ENCODE results near the gene SHISA4.

SHISA4 gene

GRCh38 chr1:201895913-201896807 lies 7.5 kb downstream of the SHISA4 start:
- no peaks in the 10 kb centered on the region for H3K9me3 ChIP-seq
- TF ChIP-seq CTCF (IDR thresholded peaks at IDR 0.05) = peak; percentile 71
- no peak overlapping the region for H3K4me3 ChIP-seq (ENCODE audit: low read depth in 1 of 2, low read length in 1 of 2)
- no peak overlapping the region for H3K27ac ChIP-seq
- H3K4me1 ChIP-seq (ENCODE audit: control insufficient read depth in 1 of 2, insufficient read depth in 1 of 2, low read depth in 1 of 2, low read length in 1 of 2) = peaks cover 3 to 5% of the 10 kb centered on the region in 2 experiments
- H3K36me3 ChIP-seq = no peaks in the 10 kb centered on the region
- peaks cover 24% of the 10 kb centered on the region for H3K27me3 ChIP-seq

- Histone ChIP-seq H3K4me3 (ENCODE audit: low read depth in 1 of 2, low read length in 1 of 2) (no peak overlapping the region), H3K36me3 (no peaks in the 10 kb centered on the region), H3K27ac (no peak overlapping the region), H3K9me3 (no peaks in the 10 kb centered on the region), H3K27me3 (peaks cover 16% of the 10 kb centered on the region), H3K4me1 (ENCODE audit: control insufficient read depth in 1 of 2, insufficient read depth in 1 of 2, low read depth in 1 of 2, low read length in 1 of 2) (peaks cover 3 to 5% of the 10 kb centered on the region in 2 experiments)
- TF ChIP-seq CTCF (IDR thresholded peaks at IDR 0.05) = no peak
These were observed 8.3 kb downstream of the SHISA4 start for GRCh38 chr1:201896951-201897391.

- Histone ChIP-seq H3K27ac (no peak overlapping the region), H3K4me1 (ENCODE audit: control insufficient read depth in 1 of 2, insufficient read depth in 1 of 2, low read depth in 1 of 2, low read length in 1 of 2) (peaks cover 3 to 5% of the 10 kb centered on the region in 2 experiments), H3K36me3 (no peaks in the 10 kb centered on the region), H3K9me3 (no peaks in the 10 kb centered on the region), H3K27me3 (peaks cover 8% of the 10 kb centered on the region), H3K4me3 (ENCODE audit: low read depth in 1 of 2, low read length in 1 of 2) (no peak overlapping the region)
- no peak for TF ChIP-seq CTCF (IDR thresholded peaks at IDR 0.05)
These were observed 9.7 kb downstream of the SHISA4 start for GRCh38 chr1:201898240-201898894.

- Histone ChIP-seq H3K27ac (no peak overlapping the region), H3K9me3 (no peaks in the 10 kb centered on the region), H3K36me3 (no peaks in the 10 kb centered on the region), H3K4me1 (ENCODE audit: control insufficient read depth in 1 of 2, insufficient read depth in 1 of 2, low read depth in 1 of 2, low read length in 1 of 2) (peaks cover 3 to 5% of the 10 kb centered on the region in 2 experiments), H3K27me3 (peaks cover 8% of the 10 kb centered on the region), H3K4me3 (ENCODE audit: low read depth in 1 of 2, low read length in 1 of 2) (no peak overlapping the region)
- TF ChIP-seq CTCF (IDR thresholded peaks at IDR 0.05) = no peak
These were observed 10.3 kb downstream of the SHISA4 start for GRCh38 chr1:201898992-201899391.

GRCh38 chr1:201899683-201900429 lies 11.2 kb downstream of the SHISA4 start:
- no peaks in the 10 kb centered on the region for H3K36me3 ChIP-seq
- H3K4me1 ChIP-seq (ENCODE audit: control insufficient read depth in 1 of 2, insufficient read depth in 1 of 2, low read depth in 1 of 2, low read length in 1 of 2) = peaks cover 3 to 5% of the 10 kb centered on the region in 2 experiments
- H3K4me3 ChIP-seq (ENCODE audit: low read depth in 1 of 2, low read length in 1 of 2) = no peak overlapping the region
- no peak overlapping the region for H3K27ac ChIP-seq
- TF ChIP-seq CTCF (IDR thresholded peaks at IDR 0.05) = no peak
- H3K9me3 ChIP-seq = no peaks in the 10 kb centered on the region
- peaks cover 8% of the 10 kb centered on the region for H3K27me3 ChIP-seq
